C4-2B (cell line): Measurements from ENCODE around the gene ADGRG6.

Source experiments
- ZFX ChIP-seq: fragments of 450-650 bp; IDR thresholded peaks from 2 replicates; pipeline ENCODE4 v1.6.1; 2017
- TF ChIP-seq, protein P1 (sequence below): fragments of 450-650 bp; conservative IDR thresholded peaks from 2 replicates; pipeline ENCODE4 v1.5.1; 2017; ENCODE audit warnings: mild to moderate bottlenecking

DNA sequence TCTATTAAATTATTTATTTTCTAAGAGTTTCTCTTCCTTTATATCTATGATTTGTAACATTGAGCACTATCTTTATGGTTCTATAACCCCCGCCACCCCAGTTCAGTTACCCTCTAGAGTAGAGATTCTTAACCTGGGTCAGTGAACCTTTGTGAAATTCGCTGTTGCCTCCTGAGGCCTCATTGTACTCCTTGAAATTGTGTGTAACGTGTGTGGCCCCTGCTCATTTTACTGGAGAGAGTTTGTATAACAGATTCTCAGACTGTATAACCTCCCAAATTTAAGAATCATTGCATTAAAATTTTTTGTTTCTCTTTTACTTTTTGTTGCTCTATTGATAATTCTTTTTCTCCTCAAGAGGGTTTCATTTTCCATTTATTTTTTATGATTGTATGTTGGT lies 65.3 kb downstream of the ADGRG6 start:
- TF ChIP-seq, protein P1, sequence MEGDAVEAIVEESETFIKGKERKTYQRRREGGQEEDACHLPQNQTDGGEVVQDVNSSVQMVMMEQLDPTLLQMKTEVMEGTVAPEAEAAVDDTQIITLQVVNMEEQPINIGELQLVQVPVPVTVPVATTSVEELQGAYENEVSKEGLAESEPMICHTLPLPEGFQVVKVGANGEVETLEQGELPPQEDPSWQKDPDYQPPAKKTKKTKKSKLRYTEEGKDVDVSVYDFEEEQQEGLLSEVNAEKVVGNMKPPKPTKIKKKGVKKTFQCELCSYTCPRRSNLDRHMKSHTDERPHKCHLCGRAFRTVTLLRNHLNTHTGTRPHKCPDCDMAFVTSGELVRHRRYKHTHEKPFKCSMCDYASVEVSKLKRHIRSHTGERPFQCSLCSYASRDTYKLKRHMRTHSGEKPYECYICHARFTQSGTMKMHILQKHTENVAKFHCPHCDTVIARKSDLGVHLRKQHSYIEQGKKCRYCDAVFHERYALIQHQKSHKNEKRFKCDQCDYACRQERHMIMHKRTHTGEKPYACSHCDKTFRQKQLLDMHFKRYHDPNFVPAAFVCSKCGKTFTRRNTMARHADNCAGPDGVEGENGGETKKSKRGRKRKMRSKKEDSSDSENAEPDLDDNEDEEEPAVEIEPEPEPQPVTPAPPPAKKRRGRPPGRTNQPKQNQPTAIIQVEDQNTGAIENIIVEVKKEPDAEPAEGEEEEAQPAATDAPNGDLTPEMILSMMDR = no peak
- no peak for TF ChIP-seq ZFX
